Measurements from ENCODE around the gene XCR1.
A peak's percentile ranks its signal among the peaks of the same experiment; 100 is the strongest.
"Not testable (repeated sequence)": the region's sequence is repeated elsewhere in the genome, so short reads cannot be mapped to it uniquely, and the experiment has no call there.

Gene XCR1

GRCh38 chr3:46001178-46001577 lies 26.1 kb downstream of the XCR1 start:
- no peak for DNase-seq

GRCh38 chr3:45997942-45998341 lies 29.3 kb downstream of the XCR1 start:
- DNase-seq, result no peak

- DNase-seq, result not testable (repeated sequence)
These were observed 29.8 kb downstream of the XCR1 start for GRCh38 chr3:45997499-45997898.

- DNase-seq, result peak; percentile 94
These were observed 31.8 kb downstream of the XCR1 start, which contains the start of gene FYCO1 for GRCh38 chr3:45995236-45996192. FYCO1 (minus strand) TSS chr3:45995824; CDS start chr3:45984910, 10,914 bp downstream.

GRCh38 chr3:45994419-45995235 lies 32.7 kb downstream of the XCR1 start:
- peak; percentile 59 for DNase-seq

GRCh38 chr3:45993421-45994027 lies 33.8 kb downstream of the XCR1 start:
- DNase-seq, result no peak

- no peak for DNase-seq
These were observed 34.5 kb downstream of the XCR1 start for GRCh38 chr3:45992821-45993221.

GRCh38 chr3:45992133-45992729 lies 35.1 kb downstream of the XCR1 start:
- DNase-seq, result no peak

GRCh38 chr3:45991341-45991740 lies 35.9 kb downstream of the XCR1 start:
- no peak for DNase-seq

- no peak for DNase-seq
These were observed 37.1 kb downstream of the XCR1 start for GRCh38 chr3:45990181-45990580.

- no peak for DNase-seq
These were observed 38.5 kb downstream of the XCR1 start for GRCh38 chr3:45988804-45989203.

- no peak for DNase-seq
These were observed 38.9 kb downstream of the XCR1 start for GRCh38 chr3:45988362-45988761.

GRCh38 chr3:45987368-45988291 lies 39.7 kb downstream of the XCR1 start:
- DNase-seq, result no peak

- no peak for DNase-seq
These were observed 40.8 kb downstream of the XCR1 start for GRCh38 chr3:45986303-45986982.

- no peak for DNase-seq
These were observed 41.6 kb downstream of the XCR1 start for GRCh38 chr3:45985532-45986302.

GRCh38 chr3:45984331-45985312 lies 42.7 kb downstream of the XCR1 start:
- no peak for DNase-seq

- DNase-seq, result no peak
These were observed 43.5 kb downstream of the XCR1 start for GRCh38 chr3:45983770-45984169.

- no peak for DNase-seq
These were observed 45.8 kb downstream of the XCR1 start for GRCh38 chr3:45981346-45982074.
